ENCODE results near the gene LDLRAD4.

LDLRAD4 gene

DNA sequence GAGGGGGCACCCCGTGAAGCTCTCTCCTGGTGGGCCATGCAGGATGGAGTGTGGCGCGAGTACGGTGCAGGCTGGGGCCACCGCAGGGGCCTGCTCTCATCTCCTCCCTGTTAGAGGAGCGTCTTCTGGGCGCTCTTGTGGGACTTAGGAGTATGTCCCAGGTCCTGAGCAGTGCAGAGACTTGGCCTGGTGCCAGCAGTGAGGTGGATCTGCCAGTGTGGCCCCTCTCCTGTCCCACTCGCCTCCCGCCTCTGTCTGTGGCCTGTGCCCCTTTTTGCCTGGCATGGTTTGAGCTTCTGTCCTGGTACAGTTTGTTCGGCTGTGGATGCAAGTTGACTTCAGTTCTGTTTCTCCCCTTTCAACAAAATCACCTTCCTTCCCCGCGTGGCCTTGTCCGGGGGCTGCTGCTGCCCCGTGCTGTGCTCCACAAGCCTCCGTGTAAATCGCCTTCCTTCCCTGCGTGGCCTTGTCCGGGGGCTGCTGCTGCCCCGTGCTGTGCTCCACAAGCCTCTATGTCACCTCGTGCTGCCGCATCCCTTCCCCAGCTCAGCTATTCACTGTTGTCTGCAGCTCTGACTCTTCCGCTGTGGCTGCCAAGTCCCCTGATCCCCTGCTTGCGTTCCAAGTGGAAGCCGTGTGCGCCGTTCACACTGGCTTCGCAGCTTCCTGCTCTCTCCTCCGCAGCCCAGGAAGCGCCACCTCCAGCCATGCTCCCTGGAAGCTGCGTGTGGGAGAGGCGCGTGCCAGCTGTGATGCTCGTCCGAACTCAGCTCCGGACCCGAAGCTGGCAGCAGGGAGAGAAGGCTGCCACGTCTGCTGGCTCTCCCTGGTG, 13.7 kb downstream of the LDLRAD4 start:
- Histone ChIP-seq H3K27me3 (replicated peaks; ENCODE audit: control insufficient read depth, insufficient read depth, low read length) (peaks cover 60% of the 10 kb centered on the region), H3K36me3 (ENCODE audit: control insufficient read depth, insufficient read depth, low read length, severe bottlenecking) (no peaks in the 10 kb centered on the region), H3K9ac (ENCODE audit: low read length) (no peak overlapping the region), H3K9me3 (ENCODE audit: control insufficient read depth, low read length) (no peaks in the 10 kb centered on the region), H3K4me3 (ENCODE audit: low read length) (no peak overlapping the region), H3K4me1 (ENCODE audit: control insufficient read depth, insufficient read depth, low read length) (no peaks in the 10 kb centered on the region)
- no peak for DNase-seq (ENCODE audit: low read depth)

- Histone ChIP-seq H3K36me3 (ENCODE audit: control insufficient read depth, insufficient read depth, low read length, severe bottlenecking) (no peaks in the 10 kb centered on the region), H3K9ac (ENCODE audit: low read length) (no peak overlapping the region), H3K4me3 (ENCODE audit: low read length) (no peak overlapping the region), H3K4me1 (ENCODE audit: control insufficient read depth, insufficient read depth, low read length) (no peaks in the 10 kb centered on the region), H3K27me3 (replicated peaks; ENCODE audit: control insufficient read depth, insufficient read depth, low read length) (peaks cover 58% of the 10 kb centered on the region), H3K9me3 (ENCODE audit: control insufficient read depth, low read length) (no peaks in the 10 kb centered on the region)
- DNase-seq (ENCODE audit: low read depth), result no peak
Observed at GRCh38 chr18:13232971-13233786, 14.6 kb downstream of the LDLRAD4 start.

DNA sequence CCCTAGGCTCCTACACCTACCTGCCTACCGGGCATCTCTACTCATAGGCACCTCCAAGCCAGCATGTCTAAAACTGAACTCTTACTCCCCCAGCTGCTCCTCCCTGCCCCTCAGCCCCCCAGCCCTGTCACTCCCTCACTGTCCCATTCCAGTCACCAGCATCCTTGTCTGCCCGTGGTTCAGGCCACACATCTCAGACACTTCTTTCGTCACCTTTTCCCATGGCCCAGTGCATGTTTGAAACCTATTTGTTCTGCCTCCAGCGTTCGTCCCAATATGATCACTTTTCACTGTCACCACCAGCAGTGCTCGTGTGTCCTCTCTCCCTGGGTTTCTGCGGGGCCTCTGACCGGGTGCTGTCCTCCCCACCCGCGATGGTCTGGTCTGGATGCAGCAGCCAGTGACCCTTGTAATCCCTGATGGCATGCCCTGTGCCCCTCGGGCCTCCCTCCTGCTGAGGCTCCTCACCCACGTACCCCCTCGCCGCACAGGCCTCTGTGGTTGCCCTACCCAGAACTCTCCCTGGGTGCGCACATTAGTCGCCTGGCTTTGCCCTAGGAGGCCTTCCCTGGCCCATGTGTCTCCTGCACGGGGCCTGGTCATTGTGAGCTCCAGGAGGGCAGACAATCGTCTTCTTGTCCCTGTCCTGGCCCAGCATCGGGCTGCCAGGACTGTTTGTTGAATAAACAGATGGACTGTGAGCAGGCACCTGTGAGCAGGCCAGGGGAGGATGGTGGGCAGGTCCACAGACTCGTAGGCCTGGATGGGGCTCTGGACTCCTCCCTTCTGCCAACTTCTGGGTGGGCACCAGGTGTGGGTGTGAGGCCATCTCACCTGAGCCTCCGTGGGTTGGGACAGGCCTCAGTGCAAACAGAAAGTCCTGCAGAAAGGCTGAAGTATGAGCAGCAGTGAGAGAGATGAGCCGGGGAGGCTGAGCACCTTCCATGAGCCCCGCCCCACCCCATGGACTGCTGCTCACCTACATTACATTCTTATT, 15.5 kb downstream of the LDLRAD4 start:
- H3K9ac ChIP-seq (ENCODE audit: low read length), result no peak overlapping the region
- H3K4me1 ChIP-seq (ENCODE audit: control insufficient read depth, insufficient read depth, low read length), result no peaks in the 10 kb centered on the region
- H3K27me3 ChIP-seq (replicated peaks; ENCODE audit: control insufficient read depth, insufficient read depth, low read length), result peaks cover 61% of the 10 kb centered on the region
- no peaks in the 10 kb centered on the region for H3K9me3 ChIP-seq (ENCODE audit: control insufficient read depth, low read length)
- H3K4me3 ChIP-seq (ENCODE audit: low read length), result no peak overlapping the region
- H3K36me3 ChIP-seq (ENCODE audit: control insufficient read depth, insufficient read depth, low read length, severe bottlenecking), result no peaks in the 10 kb centered on the region
- no peak for DNase-seq (ENCODE audit: low read depth)

- Histone ChIP-seq H3K4me3 (ENCODE audit: low read length) (no peak overlapping the region), H3K9me3 (ENCODE audit: control insufficient read depth, low read length) (no peaks in the 10 kb centered on the region), H3K4me1 (ENCODE audit: control insufficient read depth, insufficient read depth, low read length) (no peaks in the 10 kb centered on the region), H3K9ac (ENCODE audit: low read length) (no peak overlapping the region), H3K36me3 (ENCODE audit: control insufficient read depth, insufficient read depth, low read length, severe bottlenecking) (no peaks in the 10 kb centered on the region), H3K27me3 (replicated peaks; ENCODE audit: control insufficient read depth, insufficient read depth, low read length) (peaks cover 57% of the 10 kb centered on the region)
- no peak for DNase-seq (ENCODE audit: low read depth)
Observed at GRCh38 chr18:13235421-13235831, 16.9 kb downstream of the LDLRAD4 start.

DNA sequence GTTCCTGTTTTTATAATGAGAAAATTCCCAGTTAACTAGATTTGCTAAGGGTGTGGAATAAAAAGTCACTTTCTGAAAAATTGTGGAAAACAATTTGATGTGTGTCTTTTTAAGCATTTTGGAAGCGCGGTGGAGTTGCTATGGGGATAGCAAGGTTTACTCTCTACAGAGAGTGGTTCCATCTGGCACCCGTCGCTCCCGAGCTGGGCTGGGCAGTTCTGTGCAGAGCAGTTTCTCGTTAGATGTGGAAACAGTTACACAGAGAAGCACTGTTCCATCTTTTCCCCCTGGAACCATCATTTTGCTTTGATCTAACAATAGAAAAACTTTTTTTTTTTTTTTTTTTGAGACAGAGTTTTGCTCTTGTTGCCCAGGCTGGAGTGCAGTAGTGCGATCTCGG, 17.4 kb downstream of the LDLRAD4 start:
- H3K9me3 ChIP-seq (ENCODE audit: control insufficient read depth, low read length), result no peaks in the 10 kb centered on the region
- no peak overlapping the region for H3K4me3 ChIP-seq (ENCODE audit: low read length)
- no peaks in the 10 kb centered on the region for H3K36me3 ChIP-seq (ENCODE audit: control insufficient read depth, insufficient read depth, low read length, severe bottlenecking)
- H3K4me1 ChIP-seq (ENCODE audit: control insufficient read depth, insufficient read depth, low read length), result no peaks in the 10 kb centered on the region
- no peak overlapping the region for H3K9ac ChIP-seq (ENCODE audit: low read length)
- peaks cover 57% of the 10 kb centered on the region for H3K27me3 ChIP-seq (replicated peaks; ENCODE audit: control insufficient read depth, insufficient read depth, low read length)
- DNase-seq (ENCODE audit: low read depth), result peak; percentile 7

DNA sequence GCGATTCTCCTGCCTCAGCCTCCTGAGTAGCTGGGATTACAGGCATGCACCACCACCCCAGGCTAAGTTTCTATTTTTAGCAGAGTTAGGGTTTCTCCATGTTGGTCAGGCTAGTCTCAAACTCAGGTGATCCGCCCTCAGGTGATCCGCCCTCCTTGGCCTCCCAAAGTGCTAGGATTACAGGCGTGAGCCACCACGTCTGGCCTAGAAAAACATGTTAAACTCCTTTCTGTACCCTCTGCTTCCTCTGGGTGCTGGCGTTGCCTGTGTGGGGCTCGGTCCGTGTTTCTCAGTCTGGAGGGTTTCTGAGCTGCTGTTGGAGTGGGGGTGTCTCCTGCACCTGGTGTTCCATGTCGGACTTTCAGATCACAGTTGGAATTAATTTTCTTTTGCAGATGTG, 17.9 kb downstream of the LDLRAD4 start:
- DNase-seq (ENCODE audit: low read depth), result no peak

DNA sequence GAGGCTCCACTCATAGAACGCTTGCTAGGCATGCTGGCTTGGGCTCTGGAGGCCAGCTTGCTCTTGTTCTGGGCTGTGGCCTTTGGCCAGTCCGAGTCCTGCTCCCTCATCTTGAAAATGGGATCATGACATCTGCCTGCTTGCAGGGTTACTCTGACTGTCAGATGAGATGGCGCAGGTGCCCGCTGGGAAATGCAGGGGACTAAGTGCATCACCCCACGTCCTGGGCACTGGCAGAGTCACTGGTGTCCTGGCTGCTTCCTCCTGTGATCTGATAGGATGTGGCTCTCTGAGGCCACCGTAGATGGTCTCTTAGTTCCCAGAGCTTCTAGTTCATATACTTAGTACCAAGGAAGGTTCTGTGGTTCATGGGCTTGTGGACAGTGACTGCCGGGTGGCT, 18.5 kb downstream of the LDLRAD4 start:
- no peak overlapping the region for H3K9ac ChIP-seq (ENCODE audit: low read length)
- no peak overlapping the region for H3K4me3 ChIP-seq (ENCODE audit: low read length)
- peaks cover 56% of the 10 kb centered on the region for H3K27me3 ChIP-seq (replicated peaks; ENCODE audit: control insufficient read depth, insufficient read depth, low read length)
- no peaks in the 10 kb centered on the region for H3K9me3 ChIP-seq (ENCODE audit: control insufficient read depth, low read length)
- no peak for DNase-seq (ENCODE audit: low read depth)
- no peaks in the 10 kb centered on the region for H3K36me3 ChIP-seq (ENCODE audit: control insufficient read depth, insufficient read depth, low read length, severe bottlenecking)
- H3K4me1 ChIP-seq (ENCODE audit: control insufficient read depth, insufficient read depth, low read length), result no peaks in the 10 kb centered on the region

More for the DNA sequence above, 17.9 kb downstream of the LDLRAD4 start:
- Histone ChIP-seq H3K4me1 (ENCODE audit: control insufficient read depth, insufficient read depth, low read length) (no peaks in the 10 kb centered on the region), H3K36me3 (ENCODE audit: control insufficient read depth, insufficient read depth, low read length, severe bottlenecking) (no peaks in the 10 kb centered on the region), H3K9ac (ENCODE audit: low read length) (no peak overlapping the region), H3K9me3 (ENCODE audit: control insufficient read depth, low read length) (no peaks in the 10 kb centered on the region), H3K4me3 (ENCODE audit: low read length) (no peak overlapping the region), H3K27me3 (replicated peaks; ENCODE audit: control insufficient read depth, insufficient read depth, low read length) (peaks cover 57% of the 10 kb centered on the region)

DNA sequence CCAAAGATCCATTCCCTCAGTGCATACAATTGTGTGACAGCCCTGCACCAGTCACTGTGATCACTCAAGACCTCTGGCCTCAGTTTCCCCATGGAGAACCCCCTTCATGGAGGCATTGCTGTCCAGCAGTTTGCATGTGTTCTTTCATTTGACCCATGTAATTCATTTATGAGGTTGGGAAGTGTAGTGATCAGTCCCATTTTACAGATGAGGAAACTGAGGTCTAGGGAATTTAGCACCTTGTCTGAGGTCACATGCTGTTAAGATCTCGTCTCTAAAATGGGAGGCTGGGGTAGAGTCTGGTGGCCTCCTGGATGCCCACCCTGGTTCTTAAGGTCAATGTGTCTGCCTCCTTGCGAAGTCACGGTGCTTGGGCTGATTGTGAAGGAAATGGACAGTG, 19.1 kb downstream of the LDLRAD4 start:
- peaks cover 51% of the 10 kb centered on the region for H3K27me3 ChIP-seq (replicated peaks; ENCODE audit: control insufficient read depth, insufficient read depth, low read length)

GRCh38 chr18:13239171-13239956, 20.8 kb downstream of the LDLRAD4 start:
- Histone ChIP-seq H3K9me3 (ENCODE audit: control insufficient read depth, low read length) (no peaks in the 10 kb centered on the region), H3K9ac (ENCODE audit: low read length) (no peak overlapping the region), H3K36me3 (ENCODE audit: control insufficient read depth, insufficient read depth, low read length, severe bottlenecking) (no peaks in the 10 kb centered on the region), H3K4me3 (ENCODE audit: low read length) (no peak overlapping the region), H3K27me3 (replicated peaks; ENCODE audit: control insufficient read depth, insufficient read depth, low read length) (peaks cover 34% of the 10 kb centered on the region), H3K4me1 (ENCODE audit: control insufficient read depth, insufficient read depth, low read length) (no peaks in the 10 kb centered on the region)
- DNase-seq (ENCODE audit: low read depth), result no peak

More for the DNA sequence above, 19.1 kb downstream of the LDLRAD4 start:
- no peaks in the 10 kb centered on the region for H3K9me3 ChIP-seq (ENCODE audit: control insufficient read depth, low read length)
- no peaks in the 10 kb centered on the region for H3K4me1 ChIP-seq (ENCODE audit: control insufficient read depth, insufficient read depth, low read length)
- no peaks in the 10 kb centered on the region for H3K36me3 ChIP-seq (ENCODE audit: control insufficient read depth, insufficient read depth, low read length, severe bottlenecking)
- H3K4me3 ChIP-seq (ENCODE audit: low read length), result no peak overlapping the region
- DNase-seq (ENCODE audit: low read depth), result no peak
- H3K9ac ChIP-seq (ENCODE audit: low read length), result no peak overlapping the region

DNA sequence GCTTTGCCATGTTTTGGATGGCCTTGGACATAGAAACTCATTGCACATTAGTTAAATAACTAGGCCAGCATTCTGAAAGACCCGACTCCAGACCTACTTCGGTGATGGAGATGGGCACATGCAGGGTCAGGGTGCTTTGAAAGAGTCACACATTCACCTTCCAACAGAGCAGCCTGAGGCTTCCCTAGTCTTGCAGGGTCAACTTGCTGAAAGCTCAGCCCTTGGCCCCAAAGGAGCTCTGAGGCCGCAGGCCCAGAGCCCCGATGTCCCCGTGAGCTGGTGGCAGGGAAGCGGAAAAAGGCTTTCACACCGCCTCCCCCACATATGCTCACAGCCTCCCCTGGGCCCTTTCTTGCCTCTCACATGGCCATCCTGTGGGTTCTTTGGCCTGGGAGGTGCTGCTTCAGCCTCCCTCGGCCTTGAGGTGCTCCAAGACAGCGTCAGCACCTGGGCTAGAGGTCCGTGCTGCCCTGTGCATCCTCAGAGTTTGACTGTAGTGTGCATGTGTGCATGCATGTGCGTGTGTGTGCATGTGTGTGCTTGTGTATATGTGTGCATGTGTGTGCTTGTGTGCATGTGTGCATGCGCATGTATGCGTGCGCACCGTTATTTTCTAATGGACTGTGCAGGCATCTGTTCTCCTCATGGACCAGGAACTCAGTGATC, 21.6 kb downstream of the LDLRAD4 start:
- no peak overlapping the region for H3K4me3 ChIP-seq (ENCODE audit: low read length)
- no peak overlapping the region for H3K9ac ChIP-seq (ENCODE audit: low read length)
- no peaks in the 10 kb centered on the region for H3K9me3 ChIP-seq (ENCODE audit: control insufficient read depth, low read length)
- H3K27me3 ChIP-seq (replicated peaks; ENCODE audit: control insufficient read depth, insufficient read depth, low read length), result peaks cover 29% of the 10 kb centered on the region
- no peaks in the 10 kb centered on the region for H3K36me3 ChIP-seq (ENCODE audit: control insufficient read depth, insufficient read depth, low read length, severe bottlenecking)
- no peak for DNase-seq (ENCODE audit: low read depth)
- H3K4me1 ChIP-seq (ENCODE audit: control insufficient read depth, insufficient read depth, low read length), result no peaks in the 10 kb centered on the region

All from adipocyte (in vitro differentiated cells).